DOHH2 (cell line): Measurements from ENCODE around the gene TRIM6.

Experiments
- CTCF ChIP-seq: fragments of 200-600 bp; sonication (generic); IDR thresholded peaks from one replicate; pipeline ENCODE4 v1.5.1; 2014; ENCODE audit warnings: antibody characterized with exemption, mild to moderate bottlenecking, low read depth, low read length; ENCODE audit not compliant: poor library complexity, severe bottlenecking
- EZH2phosphoT487 ChIP-seq: fragments of 200-600 bp; sonication (generic); IDR thresholded peaks from 2 replicates; pipeline ENCODE4 v1.6.1; 2017; ENCODE audit warnings: borderline replicate concordance, mild to moderate bottlenecking, antibody characterized with exemption, low read length, moderate library complexity, mixed read lengths

- TF ChIP-seq CTCF (no peak), EZH2phosphoT487 (no peak)
These were observed 19.3 kb upstream of the TRIM6 start for GRCh38 chr11:5577101-5577500.
